AG08396 (cell line): Measurements from ENCODE around the gene PLA2G4E.

Experiments used
- DNase-seq: peaks from one replicate; pipeline ENCODE4 v3.0.0; 2012; ENCODE audit warnings: low spot score, mixed read lengths

The PLA2G4E gene

GRCh38 chr15:42050484-42051255 is 29.8 kb upstream of the PLA2G4E start:
- no peak for DNase-seq

GRCh38 chr15:42048821-42049200 is 28.0 kb upstream of the PLA2G4E start:
- DNase-seq, result no peak

DNA sequence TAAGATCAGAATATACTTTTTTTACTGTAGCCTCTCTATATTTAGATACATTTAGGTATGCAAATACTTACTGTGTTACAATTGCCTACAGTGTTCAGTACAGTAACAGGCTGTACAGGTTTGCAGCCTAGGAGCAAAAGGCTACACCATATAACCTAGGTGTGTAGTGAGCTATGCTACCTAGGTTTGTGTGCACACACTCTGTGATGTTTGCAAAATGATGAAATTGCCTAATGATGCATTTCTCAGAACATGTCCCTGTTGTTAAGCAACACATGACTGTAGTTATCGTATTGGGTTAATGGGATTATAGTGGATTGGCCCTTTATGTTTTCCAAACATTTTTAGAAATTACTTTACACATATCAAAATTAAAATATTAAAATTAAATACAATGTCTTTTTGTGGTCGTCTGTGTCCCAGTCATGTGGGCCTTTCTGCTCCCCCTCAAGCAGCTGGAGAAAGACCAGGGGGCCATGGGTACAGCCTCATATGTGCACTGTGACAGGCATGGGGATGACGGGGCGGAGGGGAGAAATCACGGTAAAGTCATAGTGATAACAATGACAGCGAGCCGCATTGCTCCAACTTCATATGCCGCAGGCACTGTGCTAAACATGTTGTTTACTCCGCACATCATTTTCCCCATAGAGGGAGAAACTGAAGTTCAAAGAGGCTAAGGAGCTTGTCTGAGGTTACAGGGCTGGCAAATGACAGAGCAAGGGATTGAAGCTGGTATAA is 27.4 kb upstream of the PLA2G4E start:
- no peak for DNase-seq

- no peak for DNase-seq
Observed at GRCh38 chr15:42046597-42046996, 25.8 kb upstream of the PLA2G4E start.

DNA sequence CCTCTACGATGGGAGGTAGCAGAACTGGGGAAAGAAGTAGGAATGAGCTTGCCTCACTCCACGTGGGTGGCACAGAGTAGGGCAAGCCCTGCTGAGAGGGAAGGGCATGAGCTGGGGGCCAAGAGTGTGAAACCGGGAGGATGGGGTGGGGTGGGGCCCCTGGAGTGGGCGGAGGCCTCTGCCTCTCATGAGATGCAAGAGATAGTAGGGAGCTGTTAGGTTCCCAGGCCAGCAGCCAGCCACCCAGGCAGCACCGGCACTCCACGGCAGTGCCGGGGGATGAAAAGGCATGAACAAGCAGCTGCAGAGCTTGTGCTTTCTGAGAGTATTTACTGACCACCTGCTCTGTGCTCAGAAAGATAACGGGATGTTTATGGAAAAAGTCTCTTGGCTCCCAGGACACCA is 24.4 kb upstream of the PLA2G4E start:
- DNase-seq, result no peak

DNA sequence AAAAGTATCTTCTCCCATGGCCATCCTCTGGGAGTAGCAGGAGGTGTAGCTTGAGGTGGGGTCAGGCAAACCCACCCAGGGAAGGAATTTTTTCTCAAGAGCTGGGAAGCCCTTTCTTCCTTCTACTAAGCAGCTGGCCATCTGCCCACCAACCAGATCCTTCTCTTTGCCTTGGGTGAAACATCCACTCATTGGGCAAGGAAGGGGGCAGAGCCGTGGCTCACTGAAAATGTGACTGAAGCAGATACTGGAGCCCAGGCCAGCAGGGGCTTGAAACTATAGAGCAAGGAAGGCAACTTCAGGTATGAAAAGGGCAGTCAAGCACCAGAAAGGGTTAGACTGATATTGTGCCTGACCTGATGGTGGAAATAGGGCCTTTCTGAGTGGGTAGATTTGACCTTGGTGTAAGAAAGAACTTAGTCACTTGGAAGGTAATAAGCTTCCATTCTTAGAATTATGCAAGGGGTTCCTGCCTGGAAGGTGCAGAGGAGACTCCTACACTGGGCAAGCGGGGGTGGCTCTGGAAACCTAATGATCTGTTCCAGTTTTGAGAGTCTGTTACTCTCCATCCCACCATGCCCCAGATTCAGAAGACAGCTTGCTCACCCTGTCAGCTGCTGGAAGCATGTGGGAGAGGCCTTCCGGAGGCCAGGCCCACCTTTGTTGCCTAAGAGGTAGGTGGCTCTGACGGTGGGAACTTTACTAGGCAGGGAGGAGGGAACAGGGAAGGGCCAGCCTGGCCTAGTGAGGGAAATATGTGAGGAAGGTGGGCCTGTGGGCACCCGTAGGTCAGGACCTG is 22.0 kb upstream of the PLA2G4E start:
- no peak for DNase-seq

GRCh38 chr15:42038401-42038800 is 17.6 kb upstream of the PLA2G4E start:
- DNase-seq, result no peak

GRCh38 chr15:42037656-42038055 is 16.8 kb upstream of the PLA2G4E start:
- no peak for DNase-seq

GRCh38 chr15:42036966-42037365 is 16.1 kb upstream of the PLA2G4E start:
- DNase-seq, result no peak

DNA sequence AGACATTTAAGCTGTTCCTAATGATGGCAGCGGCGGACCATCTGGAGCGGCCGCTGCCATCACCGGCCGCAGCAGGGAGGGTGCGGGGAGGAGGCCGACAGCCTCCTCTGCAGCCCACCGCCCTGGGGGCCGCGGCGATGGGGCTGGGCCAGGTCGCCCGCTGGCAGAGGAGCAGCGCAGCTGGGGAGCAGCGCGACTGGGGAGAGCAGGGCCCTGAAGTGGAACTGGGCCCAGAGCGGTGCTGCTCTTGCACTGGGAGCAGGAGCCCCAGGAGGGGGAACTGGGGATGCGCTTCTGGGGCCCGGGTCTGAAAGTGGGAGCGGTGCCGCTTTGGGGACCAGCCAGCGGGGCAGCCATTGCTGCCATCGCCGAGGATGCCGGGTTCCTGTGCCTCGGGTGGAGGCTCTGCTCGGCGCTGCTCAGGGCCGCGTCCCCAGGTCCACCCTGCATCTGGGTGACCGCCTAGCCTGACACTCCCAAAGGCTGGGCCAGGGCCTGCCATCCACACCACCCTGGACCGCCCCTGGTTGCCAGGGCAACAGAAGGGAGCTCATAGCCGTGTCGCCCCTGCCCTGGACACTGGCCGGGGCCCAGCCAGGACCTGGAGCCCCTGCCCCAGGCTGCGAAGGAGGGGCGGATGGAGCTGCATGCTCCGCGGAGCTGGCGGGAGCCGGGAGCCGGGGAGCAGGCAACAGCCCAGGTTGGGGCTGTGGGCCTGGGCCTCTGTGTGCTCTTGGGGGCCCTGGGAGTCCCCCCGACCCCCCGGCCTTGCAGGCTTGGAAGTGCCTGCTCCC is 15.5 kb upstream of the PLA2G4E start:
- no peak for DNase-seq

GRCh38 chr15:42035435-42035761 is 14.6 kb upstream of the PLA2G4E start:
- DNase-seq, result no peak

GRCh38 chr15:42034628-42035434 is 14.0 kb upstream of the PLA2G4E start:
- DNase-seq, result no peak

DNA sequence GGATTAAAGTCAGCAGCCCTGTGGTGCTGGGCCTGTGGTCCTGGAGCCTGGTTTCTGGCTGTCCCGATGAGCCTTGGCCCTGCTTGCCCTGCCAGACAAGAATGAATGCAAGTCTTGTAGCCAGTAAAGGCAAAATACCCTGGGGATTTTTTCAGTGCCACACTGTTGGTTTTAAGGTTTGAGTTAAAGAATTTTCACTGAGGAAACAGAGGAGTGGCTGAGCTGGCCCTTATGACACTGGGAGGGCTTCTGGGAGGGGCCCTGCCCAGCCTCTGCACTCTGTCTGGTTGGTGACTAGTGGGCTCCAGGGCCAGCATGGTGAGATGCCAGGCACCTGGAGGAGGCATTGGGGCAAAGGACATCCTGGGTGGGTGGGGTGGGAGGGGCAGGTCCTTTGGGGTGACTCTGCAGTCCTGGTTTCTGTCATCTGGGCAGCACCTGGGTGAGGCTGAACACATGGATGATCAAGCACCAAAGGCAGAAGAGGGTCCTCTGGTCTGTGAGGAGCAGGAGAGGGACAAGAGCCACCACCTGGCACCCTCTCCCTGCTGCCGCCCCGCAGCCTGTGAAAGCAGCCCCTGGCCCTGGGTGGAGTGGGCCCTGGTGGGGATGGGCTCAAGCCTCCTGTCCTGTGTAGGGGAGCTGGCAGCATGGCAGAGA is 12.5 kb upstream of the PLA2G4E start:
- no peak for DNase-seq

GRCh38 chr15:42032376-42033213 is 11.8 kb upstream of the PLA2G4E start:
- no peak for DNase-seq

- DNase-seq, result no peak
Observed at GRCh38 chr15:42031198-42031915, 10.5 kb upstream of the PLA2G4E start.

DNA sequence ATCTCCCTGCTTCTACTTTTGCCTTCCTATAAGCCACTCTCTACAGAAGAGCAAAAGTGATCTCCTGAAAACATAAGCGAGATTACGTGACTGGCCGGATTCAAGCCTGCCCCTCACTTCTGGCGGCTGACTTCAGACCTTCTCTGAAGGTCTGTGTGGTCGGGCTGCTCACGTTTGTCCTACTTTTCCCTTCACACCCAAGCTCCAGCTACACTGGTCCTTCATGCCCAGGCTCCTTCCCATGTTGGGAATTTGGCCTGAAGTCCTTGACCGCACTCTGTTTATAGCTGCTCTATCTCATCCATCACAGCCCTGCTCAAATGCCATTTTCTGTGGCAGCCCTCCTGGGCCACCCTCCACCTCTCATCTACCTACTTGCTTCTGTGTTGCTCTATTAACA is 6.7 kb upstream of the PLA2G4E start:
- no peak for DNase-seq

DNA sequence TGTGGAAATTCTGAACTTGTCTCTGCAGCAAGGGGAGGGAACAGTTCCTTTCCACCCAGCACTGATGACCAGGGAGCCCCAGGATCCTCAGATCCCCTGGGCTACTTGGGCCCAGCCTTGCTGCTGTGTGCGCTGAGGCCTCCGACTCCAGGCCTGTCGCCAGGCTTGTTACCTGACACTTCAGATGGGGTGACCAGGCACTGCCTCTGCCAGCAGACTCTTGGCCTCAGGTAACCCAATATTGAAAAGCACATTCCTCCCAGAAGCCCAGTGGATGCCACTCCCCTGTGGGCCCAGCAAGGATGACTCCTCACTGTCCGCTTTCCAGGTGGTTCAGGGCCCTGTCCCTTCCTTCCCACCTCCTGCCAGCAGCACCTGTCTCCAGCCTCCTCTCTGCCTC is 3.5 kb upstream of the PLA2G4E start:
- DNase-seq, result no peak

DNA sequence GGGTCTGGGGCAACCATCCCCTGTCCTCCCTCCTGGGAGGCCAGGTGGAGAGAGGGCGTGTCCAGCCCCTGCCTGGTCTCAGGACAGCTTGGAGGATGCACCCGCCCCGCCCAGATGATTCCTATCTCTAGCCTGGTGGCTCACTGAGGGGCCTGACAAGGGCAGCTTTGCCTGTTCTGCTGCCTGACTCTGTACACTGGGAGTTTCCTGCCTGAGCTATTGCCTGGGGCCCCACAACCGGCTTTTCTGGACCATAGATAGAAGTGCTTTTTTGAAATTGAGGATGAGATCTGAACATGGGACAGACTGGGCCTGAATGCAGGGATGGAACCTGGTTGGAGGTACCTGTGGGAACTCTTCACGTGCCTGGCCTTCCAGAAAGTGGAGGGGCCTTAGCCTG is 751 bp upstream of the PLA2G4E start:
- no peak for DNase-seq
